ENCODE data around the gene C10orf120.

C10orf120 gene

GRCh38 chr10:122692744-122693143, 6.9 kb downstream of the C10orf120 start:
- no peak for TF ChIP-seq CTCF (IDR thresholded peaks at IDR 0.05; ENCODE audit: low read length, missing control alignments)
- DNase-seq (ENCODE audit: low read depth) = no peak
- H3K4me3 ChIP-seq (replicated peaks; ENCODE audit: low read depth, low read length) = no peak overlapping the region

GRCh38 chr10:122689146-122689820, 10.4 kb downstream of the C10orf120 start:
- no peak overlapping the region for H3K4me3 ChIP-seq (replicated peaks; ENCODE audit: low read depth, low read length)
- peak; percentile 1 for DNase-seq (ENCODE audit: low read depth)
- TF ChIP-seq CTCF (IDR thresholded peaks at IDR 0.05; ENCODE audit: low read length, missing control alignments) = no peak

GRCh38 chr10:122688293-122688989, 11.2 kb downstream of the C10orf120 start:
- DNase-seq (ENCODE audit: low read depth) = peak; percentile 37
- H3K4me3 ChIP-seq (replicated peaks; ENCODE audit: low read depth, low read length) = no peak overlapping the region
- TF ChIP-seq CTCF (IDR thresholded peaks at IDR 0.05; ENCODE audit: low read length, missing control alignments) = no peak

- no peak for TF ChIP-seq CTCF (IDR thresholded peaks at IDR 0.05; ENCODE audit: low read length, missing control alignments)
- no peak for DNase-seq (ENCODE audit: low read depth)
- H3K4me3 ChIP-seq (replicated peaks; ENCODE audit: low read depth, low read length) = no peak overlapping the region
Observed at GRCh38 chr10:122682522-122682921, 17.1 kb downstream of the C10orf120 start.

- H3K4me3 ChIP-seq (replicated peaks; ENCODE audit: low read depth, low read length) = no peak overlapping the region
- no peak for TF ChIP-seq CTCF (IDR thresholded peaks at IDR 0.05; ENCODE audit: low read length, missing control alignments)
- no peak for DNase-seq (ENCODE audit: low read depth)
Observed at GRCh38 chr10:122678266-122678665, 21.4 kb downstream of the C10orf120 start.

GRCh38 chr10:122675278-122675677, 24.4 kb downstream of the C10orf120 start:
- no peak for TF ChIP-seq CTCF (IDR thresholded peaks at IDR 0.05; ENCODE audit: low read length, missing control alignments)
- DNase-seq (ENCODE audit: low read depth) = no peak
- no peak overlapping the region for H3K4me3 ChIP-seq (replicated peaks; ENCODE audit: low read depth, low read length)
